ENCODE data around the gene GARRE1. TPM values are rescaled to one million over a fixed set of nuclear protein-coding genes. Genes with fewer than 3 reads are reported as not detected.
"Not testable (repeated sequence)": the region's sequence is repeated elsewhere in the genome, so short reads cannot be mapped to it uniquely, and the experiment has no call there.

The GARRE1 gene
- polyA plus RNA-seq, 4 donors: 34.7 to 42.2 (median 39.4) TPM

GRCh38 chr19:34231439-34231838 lies 22.9 kb upstream of the GARRE1 start:
- no peak for DNase-seq (ENCODE audit: low read depth in 4 of 4, low spot score in 2 of 4)

- no peak for DNase-seq (ENCODE audit: low read depth in 4 of 4, low spot score in 2 of 4)
These were observed 21.5 kb upstream of the GARRE1 start for GRCh38 chr19:34232566-34233481.

- DNase-seq (ENCODE audit: low read depth in 4 of 4, low spot score in 2 of 4): no peak
These were observed 18.9 kb upstream of the GARRE1 start for GRCh38 chr19:34235425-34235940.

GRCh38 chr19:34236035-34236987 lies 18.0 kb upstream of the GARRE1 start:
- DNase-seq (ENCODE audit: low read depth in 4 of 4, low spot score in 2 of 4): no peak

- DNase-seq (ENCODE audit: low read depth in 4 of 4, low spot score in 2 of 4): no peak
These were observed 17.1 kb upstream of the GARRE1 start for GRCh38 chr19:34237283-34237682.

- no peak for DNase-seq (ENCODE audit: low read depth in 4 of 4, low spot score in 2 of 4)
These were observed 16.4 kb upstream of the GARRE1 start for GRCh38 chr19:34237939-34238338.

GRCh38 chr19:34241513-34242337 lies 12.6 kb upstream of the GARRE1 start:
- DNase-seq (ENCODE audit: low read depth in 4 of 4, low spot score in 2 of 4): no peak

GRCh38 chr19:34243138-34243875 lies 11.0 kb upstream of the GARRE1 start:
- DNase-seq (ENCODE audit: low read depth in 4 of 4, low spot score in 2 of 4): not testable (repeated sequence)

- DNase-seq (ENCODE audit: low read depth in 4 of 4, low spot score in 2 of 4): no peak
These were observed 10.3 kb upstream of the GARRE1 start for GRCh38 chr19:34243876-34244578.

GRCh38 chr19:34244611-34245299 lies 9.6 kb upstream of the GARRE1 start:
- DNase-seq (ENCODE audit: low read depth in 4 of 4, low spot score in 2 of 4): no peak

- no peak for DNase-seq (ENCODE audit: low read depth in 4 of 4, low spot score in 2 of 4)
These were observed 8.0 kb upstream of the GARRE1 start for GRCh38 chr19:34246340-34246739.

GRCh38 chr19:34248941-34249340 lies 5.4 kb upstream of the GARRE1 start:
- no peak for DNase-seq (ENCODE audit: low read depth in 4 of 4, low spot score in 2 of 4)

- DNase-seq (ENCODE audit: low read depth in 4 of 4, low spot score in 2 of 4): not testable (repeated sequence)
These were observed 1.2 kb upstream of the GARRE1 start for GRCh38 chr19:34253167-34253566.

GRCh38 chr19:34253681-34254045 lies 691 bp upstream of the GARRE1 start:
- DNase-seq (ENCODE audit: low read depth in 4 of 4, low spot score in 2 of 4): not testable (repeated sequence)

GRCh38 chr19:34254698-34255432 lies 511 bp downstream of the GARRE1 start:
- DNase-seq (ENCODE audit: low read depth in 4 of 4, low spot score in 2 of 4): no peak

GRCh38 chr19:34255546-34255945 lies 1.2 kb downstream of the GARRE1 start:
- no peak for DNase-seq (ENCODE audit: low read depth in 4 of 4, low spot score in 2 of 4)

- DNase-seq (ENCODE audit: low read depth in 4 of 4, low spot score in 2 of 4): no peak
These were observed 2.6 kb downstream of the GARRE1 start for GRCh38 chr19:34256835-34257558.

Measured in left renal cortex interstitium (tissue), 4 donors.